ENCODE results near the gene NKD1.

Gene NKD1

GRCh38 chr16:50652836-50653425, 104.7 kb downstream of the NKD1 start:
- DNase-seq (ENCODE audit: low read depth) = no peak

- no peak for DNase-seq (ENCODE audit: low read depth)
Measured at GRCh38 chr16:50653633-50654519, 105.7 kb downstream of the NKD1 start.

DNA sequence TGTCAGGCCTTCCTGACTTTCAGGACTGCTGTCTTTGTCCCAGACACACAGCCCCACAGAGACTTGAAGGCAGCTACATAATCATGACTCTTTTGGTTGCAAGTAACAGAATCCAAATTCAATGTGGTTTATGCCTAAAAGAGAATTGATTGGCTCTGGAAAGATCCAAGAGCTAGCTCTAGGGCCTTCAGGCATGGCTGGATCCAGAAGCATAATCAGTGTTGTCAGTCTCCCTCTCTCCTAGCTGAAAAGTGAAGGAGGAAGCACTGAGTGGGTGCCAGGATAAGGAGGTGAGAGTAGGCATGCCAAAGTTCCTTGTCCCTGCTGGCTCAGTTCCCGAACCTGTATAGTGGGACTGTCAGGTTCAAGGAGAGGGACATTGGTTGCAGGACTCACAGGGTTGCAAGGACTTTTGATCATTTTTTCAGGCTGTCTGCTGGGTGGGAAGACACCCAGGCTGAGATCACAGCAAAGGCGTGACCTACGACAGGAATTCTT, 107.4 kb downstream of the NKD1 start:
- no peak for DNase-seq (ENCODE audit: low read depth)

DNA sequence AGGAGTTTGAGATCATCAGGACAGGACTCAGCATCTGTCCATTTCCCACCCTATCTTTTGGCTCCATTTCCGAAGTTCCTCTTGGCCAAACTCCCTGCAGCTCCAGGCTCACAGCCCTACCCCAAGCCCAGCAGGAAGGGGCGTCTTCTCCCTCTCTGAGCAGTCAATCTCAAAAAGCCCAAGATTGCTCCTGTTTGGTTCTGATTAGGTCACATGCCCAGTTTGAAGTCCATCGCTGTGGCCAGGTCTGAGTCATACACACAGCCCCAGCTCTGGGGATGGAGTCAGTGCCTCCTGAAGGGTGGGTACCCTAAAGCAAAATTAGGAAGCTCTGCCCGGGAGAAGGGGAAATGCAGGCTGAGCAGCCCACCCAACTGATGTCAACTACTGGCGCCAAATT, 109.0 kb downstream of the NKD1 start:
- no peak for DNase-seq (ENCODE audit: low read depth)

DNA sequence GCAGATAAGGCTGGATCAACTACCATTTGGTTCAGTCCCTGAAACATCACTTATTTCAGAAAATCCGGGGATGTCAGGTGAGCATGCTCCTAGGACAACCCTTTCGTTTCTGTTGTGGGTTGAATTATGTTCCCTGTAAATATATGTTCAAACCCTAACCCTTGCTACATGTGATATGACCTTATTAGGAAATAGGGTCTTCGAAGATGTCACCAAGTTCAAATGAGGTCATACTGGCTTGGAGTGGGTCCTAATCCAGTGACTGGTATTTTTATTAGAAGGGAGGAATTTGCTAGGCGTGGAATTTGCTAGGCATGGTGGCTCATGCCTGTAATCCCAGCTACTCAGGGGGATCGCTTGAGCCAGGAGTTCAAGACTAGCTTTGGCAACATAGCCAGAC, 111.6 kb downstream of the NKD1 start:
- no peak for DNase-seq (ENCODE audit: low read depth)

DNA sequence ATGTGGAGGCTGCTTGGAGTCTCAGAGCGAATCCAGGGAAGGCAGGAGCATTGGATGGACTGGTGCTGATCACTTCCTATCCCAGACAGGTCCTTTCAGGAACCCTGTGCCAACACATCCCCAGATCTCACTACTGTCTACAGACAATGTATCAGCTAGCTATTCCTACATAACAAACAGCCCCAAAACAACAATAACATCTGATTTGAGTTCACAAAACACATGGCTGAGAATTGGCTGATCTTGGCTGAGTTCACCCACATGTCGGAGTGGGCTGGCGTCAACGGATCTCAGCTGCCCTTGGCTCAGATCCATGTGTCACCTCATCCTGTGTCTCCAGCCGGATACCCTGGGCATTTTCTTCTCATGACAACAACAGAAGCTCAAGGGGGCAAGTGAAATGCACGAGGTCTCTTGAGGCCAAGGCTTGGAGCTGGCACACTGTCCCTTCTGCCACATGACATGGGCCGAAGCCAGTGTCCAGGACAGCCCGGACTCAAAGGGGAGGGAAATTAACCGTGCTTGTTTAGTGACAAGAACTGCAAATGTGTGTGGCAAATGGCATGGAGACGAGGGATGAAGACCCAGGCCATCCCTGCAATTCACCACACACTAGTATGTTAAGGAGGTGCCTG, 114.2 kb downstream of the NKD1 start:
- no peak for DNase-seq (ENCODE audit: low read depth)

- DNase-seq (ENCODE audit: low read depth) = no peak
Measured at GRCh38 chr16:50664270-50664669, 116.1 kb downstream of the NKD1 start.

GRCh38 chr16:50665128-50665878, 117.1 kb downstream of the NKD1 start:
- peak; percentile 71 for DNase-seq (ENCODE audit: low read depth)

DNA sequence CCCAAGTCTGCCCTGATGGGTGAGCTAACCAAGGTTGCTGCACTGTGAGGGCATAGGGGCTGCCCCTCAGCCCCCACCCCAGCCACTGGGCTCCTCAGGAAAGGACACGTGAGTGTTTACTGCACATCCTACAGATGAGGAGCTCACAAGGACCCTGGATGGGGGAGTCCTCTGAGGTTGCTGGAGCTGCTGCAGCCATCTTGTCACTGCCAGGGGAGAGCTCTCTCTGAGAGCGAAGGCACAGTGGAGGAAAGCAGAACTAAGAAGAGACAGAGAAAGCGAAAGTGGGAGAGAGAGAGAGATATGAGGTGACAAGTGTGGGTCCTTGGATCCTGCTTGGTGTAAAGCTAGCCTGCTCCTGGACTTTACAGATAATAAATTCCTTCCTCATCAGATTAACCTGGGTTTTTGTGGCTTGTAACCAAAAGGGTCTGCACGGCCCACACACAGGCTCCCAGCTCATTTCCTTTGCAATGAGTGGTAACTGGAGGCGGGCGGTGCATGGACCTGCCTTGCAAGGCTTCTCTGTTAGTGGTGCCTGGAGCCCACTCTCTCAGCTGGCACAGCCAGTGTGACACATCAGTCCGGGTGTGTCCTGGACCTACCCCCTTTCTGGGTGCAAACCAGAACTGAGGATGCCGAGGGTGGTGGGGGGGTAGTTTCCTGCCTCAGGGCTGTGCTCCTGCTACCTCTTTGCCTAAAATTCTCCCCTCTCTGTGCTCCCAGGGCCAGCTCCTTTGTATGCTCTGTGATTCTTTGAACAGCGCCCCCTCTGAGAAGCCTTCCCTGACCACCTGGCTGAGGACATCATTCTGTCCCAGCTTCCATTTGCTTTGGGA, 118.7 kb downstream of the NKD1 start:
- DNase-seq (ENCODE audit: low read depth) = peak; percentile 24

GRCh38 chr16:50667497-50668367, 119.5 kb downstream of the NKD1 start:
- no peak for DNase-seq (ENCODE audit: low read depth)

- DNase-seq (ENCODE audit: low read depth) = no peak
Measured at GRCh38 chr16:50668368-50669008, 120.3 kb downstream of the NKD1 start.

- no peak for DNase-seq (ENCODE audit: low read depth)
Measured at GRCh38 chr16:50669741-50670140, 121.5 kb downstream of the NKD1 start.

GRCh38 chr16:50670476-50670875, 122.3 kb downstream of the NKD1 start:
- no peak for DNase-seq (ENCODE audit: low read depth)

GRCh38 chr16:50671644-50672260, 123.6 kb downstream of the NKD1 start:
- DNase-seq (ENCODE audit: low read depth) = no peak

- DNase-seq (ENCODE audit: low read depth) = no peak
Measured at GRCh38 chr16:50673496-50674275, 125.5 kb downstream of the NKD1 start.

GRCh38 chr16:50674831-50675230, 126.6 kb downstream of the NKD1 start:
- DNase-seq (ENCODE audit: low read depth) = no peak

GRCh38 chr16:50675686-50676610, 127.8 kb downstream of the NKD1 start:
- no peak for DNase-seq (ENCODE audit: low read depth)

Data from activated T-helper 1 cell treated with Interleukin-2 at 50 U/mL for 16 hours (primary cell).